ENCODE data around the gene NSA2. TPM values are rescaled to one million over a fixed set of nuclear protein-coding genes. Genes with fewer than 3 reads are reported as not detected.

NSA2 gene
- total RNA-seq, 1 experiment from 2014 or later: 174 TPM

GRCh38 chr5:74810915-74811314 lies 43.9 kb downstream of the NSA2 start:
- no peak for DNase-seq (ENCODE audit: extremely low read depth, low read depth)

GRCh38 chr5:74816875-74817274 lies 49.8 kb downstream of the NSA2 start:
- DNase-seq (ENCODE audit: extremely low read depth, low read depth): no peak

GRCh38 chr5:74822288-74822687 lies 55.2 kb downstream of the NSA2 start:
- DNase-seq (ENCODE audit: extremely low read depth, low read depth): no peak

- DNase-seq (ENCODE audit: extremely low read depth, low read depth): no peak
These were observed 62.4 kb downstream of the NSA2 start for GRCh38 chr5:74829413-74829812.

Small RNAs within 50 kb of the gene (small RNA-seq; reads per million reads assigned to genes)
- 0 reads per million in 2 experiments for gene RNU6-658P

Other genes with a start within 250 kb of the NSA2 start
- 76.9 and 82.3 TPM in 2 replicates for gene ENC1, start 126.5 kb upstream of the NSA2 start, total RNA-seq (2014; rRNA removed; shearing (Covaris generic))
- 294 and 304 TPM in 2 replicates for gene HEXB, start 82.0 kb upstream of the NSA2 start, total RNA-seq (2014; rRNA removed; shearing (Covaris generic))
- 40.2 and 51.9 TPM in 2 replicates for gene GFM2, start 132 bp upstream of the NSA2 start, total RNA-seq (2014; rRNA removed; shearing (Covaris generic))
- 15.8 and 18.5 TPM in 2 replicates for gene FAM169A, start 99.1 kb downstream of the NSA2 start, total RNA-seq (2014; rRNA removed; shearing (Covaris generic))